Measurements from ENCODE around the gene MGAT4C.

Gene MGAT4C

DNA sequence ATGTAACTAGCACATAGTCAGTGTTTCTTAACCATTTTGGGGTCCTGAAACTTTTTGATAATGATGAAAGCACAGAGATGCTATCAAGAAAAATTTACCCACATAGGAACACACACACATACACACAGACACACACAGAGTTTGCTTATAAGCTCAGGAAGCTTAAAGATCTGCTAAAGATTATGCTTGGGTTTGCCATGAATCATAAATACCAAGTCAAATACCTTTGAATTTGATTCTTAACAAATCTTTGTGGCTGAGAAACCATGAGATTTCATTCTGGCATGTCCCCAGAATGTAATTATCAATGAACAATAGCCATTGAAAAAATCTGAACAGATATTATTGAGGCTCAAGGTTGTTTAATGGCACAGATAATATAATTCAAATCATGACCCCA is 292.9 kb downstream of the MGAT4C start:
- no peak for DNase-seq

DNA sequence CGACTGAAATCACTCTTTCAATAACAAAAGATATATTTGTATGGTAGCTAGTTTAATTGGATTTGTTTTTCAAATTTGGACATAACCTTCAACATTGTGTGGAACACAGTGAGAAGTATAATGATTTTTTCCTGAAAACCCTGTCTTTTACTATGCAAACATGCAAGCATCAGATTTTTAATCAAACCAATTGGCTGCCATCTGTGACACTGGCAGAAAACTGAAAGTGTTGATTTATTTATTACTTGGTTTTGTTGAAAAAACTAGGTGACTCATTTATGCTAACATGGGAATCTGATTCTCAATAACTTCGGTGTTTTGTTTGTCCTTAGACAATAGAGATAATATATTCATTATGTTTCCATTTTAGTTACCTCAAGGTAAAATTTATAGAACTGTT is 300.1 kb downstream of the MGAT4C start:
- no peak for DNase-seq

DNA sequence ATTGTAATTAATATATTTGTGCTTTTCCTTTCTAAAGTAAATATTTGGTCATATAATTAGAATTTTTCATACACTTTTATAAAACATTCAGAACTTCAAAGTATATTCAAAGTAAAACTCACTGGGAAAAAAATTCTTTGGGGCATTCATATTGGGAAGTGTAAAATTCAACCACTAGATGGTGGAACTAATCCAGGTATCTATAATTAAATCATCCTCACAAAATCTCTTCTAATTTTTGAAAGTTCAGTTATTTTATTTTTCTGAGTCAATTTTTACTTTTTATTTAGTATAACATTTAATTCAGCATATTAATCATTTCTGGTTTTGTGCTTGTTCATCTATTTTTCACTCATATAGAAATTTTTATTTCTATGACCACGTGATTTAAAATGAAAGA is 301.1 kb downstream of the MGAT4C start:
- no peak for DNase-seq

DNA sequence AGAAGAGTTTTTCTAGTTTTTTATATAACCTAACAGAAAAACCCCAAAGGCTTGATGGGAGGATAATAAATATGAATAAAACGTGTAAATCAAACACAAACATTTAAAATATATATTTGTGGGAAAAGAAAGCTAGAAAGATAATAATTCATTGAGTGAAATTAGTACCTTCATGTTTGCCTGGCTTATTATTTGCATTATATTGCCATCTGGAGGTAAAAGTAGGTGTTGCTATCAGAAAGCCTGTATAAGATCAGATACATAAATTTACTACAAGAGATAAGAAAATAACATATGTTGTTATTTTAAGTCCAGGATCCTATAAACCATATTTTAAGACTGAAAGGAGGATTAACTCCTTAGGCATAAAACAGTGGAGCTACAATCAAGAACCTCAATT is 304.4 kb downstream of the MGAT4C start:
- no peak for DNase-seq

DNA sequence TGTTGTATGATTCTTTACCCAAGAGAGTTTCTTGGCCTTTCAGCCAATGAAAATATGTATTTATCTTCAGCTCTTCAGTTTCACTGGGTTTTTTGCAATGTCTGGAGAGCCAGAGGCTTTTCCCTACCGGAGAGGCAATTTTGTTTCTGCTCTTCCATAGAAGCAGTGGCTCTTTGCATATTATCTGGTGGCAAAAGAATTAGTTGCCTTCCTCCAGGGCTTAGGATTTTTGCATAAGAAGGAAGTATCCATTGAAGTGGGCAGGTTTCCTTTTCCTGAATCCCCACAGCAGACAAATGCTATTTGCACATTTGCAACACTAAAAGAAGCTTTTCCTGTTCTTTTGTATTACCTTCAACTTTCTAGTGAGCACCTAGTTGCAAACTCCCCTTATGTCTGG is 306.9 kb downstream of the MGAT4C start:
- no peak for DNase-seq

DNA sequence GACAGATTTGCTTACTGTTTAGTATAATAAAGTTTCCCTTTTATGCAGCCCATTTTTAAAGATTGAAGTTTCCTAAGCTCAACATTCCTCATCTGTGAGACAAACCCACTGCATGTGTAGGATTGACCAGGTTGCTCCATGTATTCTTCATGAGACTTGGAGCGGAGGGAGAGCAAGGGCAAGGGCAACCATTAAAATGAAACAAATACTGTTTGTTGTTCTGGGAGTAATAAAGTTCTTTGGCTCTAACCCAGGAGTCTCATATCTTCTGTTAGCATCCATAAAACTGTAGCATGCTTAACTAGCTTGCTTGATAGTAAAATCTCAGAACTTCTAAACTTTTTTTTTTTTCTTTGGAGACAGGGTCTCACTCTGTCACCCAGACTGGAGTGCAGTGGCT is 307.9 kb downstream of the MGAT4C start:
- DNase-seq, result no peak

DNA sequence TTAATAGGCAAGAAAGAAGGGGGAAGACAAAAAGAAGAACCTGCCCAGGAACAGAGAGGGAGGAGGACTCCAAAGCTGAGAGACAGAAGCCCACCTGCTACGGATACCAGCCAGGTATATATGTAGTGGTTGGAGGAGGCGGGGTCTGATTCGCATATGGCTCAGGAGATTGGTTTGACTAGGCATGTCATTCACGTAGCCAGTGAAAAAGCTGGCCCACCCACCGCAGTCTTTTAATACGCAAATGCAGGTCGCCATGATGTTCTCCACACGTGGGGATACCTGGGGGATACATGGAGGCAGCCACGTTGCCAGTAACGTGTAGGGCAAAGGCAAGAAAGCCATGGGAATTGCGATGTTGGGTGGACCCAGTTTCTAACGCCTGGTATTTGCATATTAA is 308.9 kb downstream of the MGAT4C start:
- no peak for DNase-seq

DNA sequence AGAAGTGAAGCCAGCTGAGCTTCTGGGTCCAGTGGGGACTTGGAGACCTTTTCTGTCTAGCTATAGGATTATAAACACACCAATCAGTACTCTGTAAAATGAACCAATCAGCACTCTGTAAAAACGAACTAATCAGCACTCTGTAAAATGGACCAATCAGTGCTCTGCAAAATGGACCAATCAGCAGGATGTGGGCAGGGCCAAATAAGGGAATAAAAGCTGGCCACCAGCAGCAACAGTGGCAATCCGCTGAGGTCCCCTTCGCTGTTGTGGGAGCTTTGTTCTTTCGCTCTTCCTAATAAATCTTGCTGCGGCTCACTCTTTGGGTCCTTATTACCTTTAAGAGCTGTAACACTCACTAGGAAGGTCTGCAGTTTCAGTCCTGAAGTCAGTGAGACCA is 309.8 kb downstream of the MGAT4C start:
- DNase-seq, result no peak

DNA sequence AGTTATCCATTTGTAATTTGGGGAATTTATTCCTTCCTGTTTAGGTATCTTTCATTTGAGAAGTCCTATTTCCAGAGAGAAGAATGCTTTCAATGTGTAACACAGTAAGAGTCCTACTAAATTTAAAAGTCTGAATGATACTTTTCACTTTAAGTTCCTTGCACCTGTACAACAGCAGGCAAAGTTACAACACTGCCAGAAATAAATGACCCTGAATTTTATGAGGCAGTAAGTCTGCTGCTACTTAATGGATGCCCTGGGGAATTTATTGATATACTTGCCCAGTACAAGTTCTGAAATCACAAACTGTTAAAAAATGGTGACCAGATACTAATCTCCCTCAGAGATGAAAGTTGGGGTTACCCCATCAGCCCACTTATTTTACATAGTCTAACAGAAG is 329.0 kb downstream of the MGAT4C start:
- DNase-seq, result no peak

DNA sequence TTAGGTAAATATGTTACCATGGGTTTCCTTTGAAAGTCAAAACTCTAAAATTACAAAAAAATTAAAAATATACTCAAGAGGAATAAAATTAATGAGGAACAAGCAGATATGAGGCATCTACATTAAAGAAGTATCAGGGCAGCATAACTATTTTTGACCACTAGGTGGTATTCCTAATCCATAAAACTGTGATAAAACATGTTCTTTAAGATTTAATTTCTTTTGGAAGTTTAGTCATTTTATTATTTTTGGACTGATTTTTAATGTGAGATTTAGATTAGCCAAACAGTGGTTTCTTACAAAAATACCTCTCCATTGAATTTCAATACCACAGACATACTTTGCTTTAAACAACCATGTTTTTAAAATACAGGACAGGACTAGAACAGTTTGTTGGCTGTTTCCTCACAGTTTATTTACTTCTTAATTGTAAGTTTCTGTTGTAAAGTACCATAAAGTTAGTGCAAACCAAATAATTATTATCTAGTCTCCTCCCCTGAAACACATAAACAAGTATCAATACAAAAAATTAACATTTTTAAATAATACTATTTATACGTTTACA is 332.3 kb downstream of the MGAT4C start:
- no peak for DNase-seq

DNA sequence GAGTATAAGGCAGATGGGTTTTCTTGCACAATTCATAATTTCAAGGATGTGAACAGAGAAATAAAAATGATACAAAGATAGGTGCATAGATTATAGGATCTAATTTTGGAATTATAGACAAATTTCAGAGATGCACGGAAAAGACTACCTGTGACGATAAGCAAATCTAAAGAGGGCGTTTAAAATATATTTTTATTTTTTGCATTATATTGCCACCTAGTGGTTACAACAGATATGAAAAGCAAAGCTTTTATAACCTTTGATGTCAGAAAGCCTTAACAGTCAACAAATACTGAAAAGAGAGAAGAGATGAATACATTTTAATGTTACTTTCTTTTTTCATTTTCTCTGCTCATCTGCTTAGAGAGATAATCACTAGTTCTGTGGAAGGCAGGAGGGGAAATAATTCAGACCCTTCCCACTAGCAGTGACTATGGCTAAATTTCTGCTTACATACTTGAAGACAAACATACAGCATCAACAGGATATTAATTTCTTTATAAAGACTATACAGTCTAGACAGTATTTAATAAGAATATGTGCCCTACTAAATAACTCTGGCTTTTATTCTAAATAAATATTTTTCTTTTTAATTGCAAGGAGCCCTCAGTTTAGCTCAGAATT is 335.8 kb downstream of the MGAT4C start:
- DNase-seq, result no peak
